ENCODE results near the gene MCF2L2. TPM values are rescaled to one million over a fixed set of nuclear protein-coding genes. Genes with fewer than 3 reads are reported as not detected.
A peak's percentile ranks its signal among the peaks of the same experiment; 100 is the strongest.

Gene MCF2L2
- total and polyA plus RNA-seq, 12 donors, result 6.5 to 62.7 (median 21.7) TPM

DNA sequence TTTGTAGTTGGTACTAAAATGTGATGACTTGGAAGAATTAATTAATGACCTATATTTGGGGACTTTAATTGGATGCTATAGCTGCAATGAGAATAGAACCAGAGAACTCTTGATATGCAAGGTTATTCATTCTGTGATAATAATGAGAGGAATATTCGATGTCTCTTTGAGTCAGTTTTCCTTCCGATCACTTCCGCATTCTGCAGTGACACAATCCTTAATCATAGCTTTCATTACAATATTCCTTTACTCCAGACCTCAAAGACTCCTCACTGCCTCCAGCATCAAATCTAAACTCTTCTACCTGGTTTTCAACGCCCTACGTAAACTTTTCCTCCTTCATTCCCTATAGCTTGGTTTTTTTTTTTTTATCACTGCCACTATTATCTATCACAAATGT, 153.8 kb downstream of the MCF2L2 start:
- no peaks in the 10 kb centered on the region for H3K27me3 ChIP-seq
- 78 to 88% (median 83%) methylated on average over 5 of the region's 5 CpGs for WGBS, 4 donors
- no peaks in the 10 kb centered on the region for H3K9me3 ChIP-seq (replicated peaks in 1 of 3)
- intact Hi-C loops (cut with DNase I), result no loop called here
- H3K4me3 ChIP-seq, result no peak overlapping the region
- no peak overlapping the region for H3K27ac ChIP-seq
- no peak for DNase-seq
- no peak for TF ChIP-seq CTCF (IDR thresholded peaks at IDR 0.05)
- no peak for TF ChIP-seq POLR2A (IDR thresholded peaks at IDR 0.05)
- no peaks in the 10 kb centered on the region for H3K36me3 ChIP-seq (replicated peaks in 1 of 2)
- H3K4me1 ChIP-seq (replicated peaks in 1 of 2), result peaks cover 0 to 7% of the 10 kb centered on the region in 2 donors

- Histone ChIP-seq H3K27ac (peak overlapping the region in 1 of 5 donors; percentile 43), H3K4me3 (no peak overlapping the region), H3K36me3 (replicated peaks in 1 of 2) (no peaks in the 10 kb centered on the region), H3K4me1 (replicated peaks in 1 of 2) (peaks cover 0 to 7% of the 10 kb centered on the region in 2 donors), H3K27me3 (no peaks in the 10 kb centered on the region), H3K9me3 (replicated peaks in 1 of 3) (no peaks in the 10 kb centered on the region)
- intact Hi-C loops (cut with DNase I), result no loop called here
- TF ChIP-seq CTCF (IDR thresholded peaks at IDR 0.05) (no peak), POLR2A (IDR thresholded peaks at IDR 0.05) (no peak)
- no peak for DNase-seq
These were observed 155.6 kb downstream of the MCF2L2 start for GRCh38 chr3:183272791-183273190.

- no peak overlapping the region for H3K4me3 ChIP-seq
- 93 to 97% (median 95%) methylated on average over 3 of the region's 3 CpGs for WGBS, 4 donors
- no peaks in the 10 kb centered on the region for H3K9me3 ChIP-seq (replicated peaks in 1 of 3)
- TF ChIP-seq POLR2A (IDR thresholded peaks at IDR 0.05) (no peak), CTCF (IDR thresholded peaks at IDR 0.05) (no peak)
- H3K4me1 ChIP-seq (replicated peaks in 1 of 2), result peaks cover 0 to 7% of the 10 kb centered on the region in 2 donors
- intact Hi-C loops (cut with DNase I), result no loop called here
- no peaks in the 10 kb centered on the region for H3K27me3 ChIP-seq
- H3K27ac ChIP-seq, result no peak overlapping the region
- DNase-seq, result no peak
- H3K36me3 ChIP-seq (replicated peaks in 1 of 2), result no peaks in the 10 kb centered on the region
These were observed 156.3 kb downstream of the MCF2L2 start for GRCh38 chr3:183272142-183272541.

DNA sequence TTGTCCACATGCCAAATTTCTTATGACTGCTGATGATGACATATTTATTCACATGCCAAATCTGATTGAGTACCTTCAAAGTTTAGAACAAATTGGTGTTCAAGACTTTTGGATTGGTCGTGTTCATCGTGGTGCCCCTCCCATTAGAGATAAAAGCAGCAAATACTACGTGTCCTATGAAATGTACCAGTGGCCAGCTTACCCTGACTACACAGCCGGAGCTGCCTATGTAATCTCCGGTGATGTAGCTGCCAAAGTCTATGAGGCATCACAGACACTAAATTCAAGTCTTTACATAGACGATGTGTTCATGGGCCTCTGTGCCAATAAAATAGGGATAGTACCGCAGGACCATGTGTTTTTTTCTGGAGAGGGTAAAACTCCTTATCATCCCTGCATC, 158.1 kb downstream of the MCF2L2 start:
- DNase-seq, result no peak
- TF ChIP-seq CTCF (IDR thresholded peaks at IDR 0.05) (no peak), POLR2A (IDR thresholded peaks at IDR 0.05) (no peak)
- no peak overlapping the region for H3K27ac ChIP-seq
- peaks cover 0 to 1% of the 10 kb centered on the region in 2 donors for H3K4me1 ChIP-seq (replicated peaks in 1 of 2)
- no peak overlapping the region for H3K4me3 ChIP-seq
- 88 to 93% (median 92%) methylated on average over 7 of the region's 7 CpGs for WGBS, 4 donors
- intact Hi-C loops (cut with DNase I), result no loop called here
- H3K36me3 ChIP-seq (replicated peaks in 1 of 2), result no peaks in the 10 kb centered on the region
- H3K9me3 ChIP-seq (replicated peaks in 1 of 3), result no peaks in the 10 kb centered on the region
- no peaks in the 10 kb centered on the region for H3K27me3 ChIP-seq
